ENCODE measurements around the gene TUBB4A. TPM values are rescaled to one million over a fixed set of nuclear protein-coding genes. Genes with fewer than 3 reads are reported as not detected.

TUBB4A gene
- total and polyA plus RNA-seq, 2 of the 8 experiments (the other 6 are each of a cell fraction or from before 2014, with no cell fraction given): 16.8 to 30.4 TPM

- no peak for TF ChIP-seq CTCF (IDR thresholded peaks at IDR 0.05; ENCODE audit: control extremely low read depth in 1 of 3, insufficient read depth in 1 of 3, low read depth in 1 of 3, low read length in 3 of 3)
- TF ChIP-seq KDM4A (IDR thresholded peaks at IDR 0.05; ENCODE audit: low read depth, low read length, severe bottlenecking): peak; percentile 74
- TF ChIP-seq ASH2L (IDR thresholded peaks at IDR 0.05; ENCODE audit: low read length): peak; percentile 47
- no peak for TF ChIP-seq GABPA (IDR thresholded peaks at IDR 0.05; ENCODE audit: borderline replicate concordance, insufficient read depth, low read length)
- TF ChIP-seq TAF1 (IDR thresholded peaks at IDR 0.05; ENCODE audit: low read depth, low read length): 0 out of 2 replicates have a peak, but pooled peaks have one; percentile 28
- TF ChIP-seq YY1 (IDR thresholded peaks at IDR 0.05; ENCODE audit: low read depth, low read length): no peak
- no peak for TF ChIP-seq CHD2 (IDR thresholded peaks at IDR 0.05; ENCODE audit: low read length)
- TF ChIP-seq GTF2F1 (IDR thresholded peaks at IDR 0.05; ENCODE audit: borderline replicate concordance, low read depth, low read length): no peak
- TF ChIP-seq BRCA1 (IDR thresholded peaks at IDR 0.05; ENCODE audit: low read depth, low read length): no peak
- TF ChIP-seq CREB1 (IDR thresholded peaks at IDR 0.05): peak; percentile 37; the same call in 1 of the 2 replicates
- TF ChIP-seq BCL11A (IDR thresholded peaks at IDR 0.05; ENCODE audit: low read depth in 2 of 2, low read length in 2 of 2): no peak
- TF ChIP-seq SP1 (IDR thresholded peaks at IDR 0.05; ENCODE audit: low read depth, low read length): no peak
- TF ChIP-seq RFX5 (IDR thresholded peaks at IDR 0.05; ENCODE audit: borderline replicate concordance, low read depth, low read length): no peak
- TF ChIP-seq POLR2AphosphoS5 (IDR thresholded peaks at IDR 0.05; ENCODE audit: low read depth, low read length): no peak
- TF ChIP-seq SRF (IDR thresholded peaks at IDR 0.05; ENCODE audit: low read depth, low read length): no peak
- no peak for TF ChIP-seq CEBPB (IDR thresholded peaks at IDR 0.05; ENCODE audit: low read depth, low read length)
- TF ChIP-seq RNF2 (IDR thresholded peaks at IDR 0.05; ENCODE audit: borderline replicate concordance, low read depth, low read length, missing control alignments, poor library complexity, severe bottlenecking): no peak
- TF ChIP-seq RBBP5 (IDR thresholded peaks at IDR 0.05; ENCODE audit: borderline replicate concordance, low read depth, low read length): peak; percentile 48; the same call in 1 of the 2 replicates
Observed at GRCh38 chr19:6501740-6502648, at the start of gene TUBB4A (continued).

Measured in H1 (cell line).